Heart left ventricle (tissue), 16 donors: Measurements from ENCODE around the gene TNFRSF18. TPM values are rescaled to one million over a fixed set of nuclear protein-coding genes. Genes with fewer than 3 reads are reported as not detected.
A peak's percentile ranks its signal among the peaks of the same experiment; 100 is the strongest.

Experiments used
- ATAC-seq, 4 donors: fragments of 200-7000 bp; cut with Tn5 transposase; one replicate each; pipeline ENCODE4 v1.9.1; 2020 to 2022; ENCODE audit warnings: moderate library complexity in 4 of 4, mild to moderate bottlenecking in 3 of 4, moderate number of reproducible peaks in 1 of 4
- DNase-seq, 5 donors: peaks; one replicate each; pipeline ENCODE4 v3.0.0-alpha.2; 2020
- H3K27ac ChIP-seq, 12 donors: fragments of 200-600 bp; sonication (generic) in 4 of 12; one replicate each; pipeline versions ENCODE4 v1.5.0 to v1.8.0; 2016 to 2022; ENCODE audit warnings: mild to moderate bottlenecking in 2 of 12
- H3K27me3 ChIP-seq, 9 donors: fragments of 200-600 bp; sonication (generic) in 2 of 9; one replicate each; pipeline versions ENCODE4 v1.5.1 to v1.8.0; 2016 to 2022; ENCODE audit warnings: mild to moderate bottlenecking in 3 of 9
- H3K36me3 ChIP-seq, 9 donors: fragments of 200-600 bp; sonication (generic) in 2 of 9; one replicate each; pipeline versions ENCODE4 v1.5.0 to v1.8.0; 2018 to 2022; ENCODE audit warnings: mild to moderate bottlenecking in 2 of 9
- H3K4me1 ChIP-seq, 12 donors: fragments of 200-600 bp; sonication (generic) in 4 of 12; one replicate each; pipeline versions ENCODE4 v1.5.0 to v1.8.0; 2016 to 2022; ENCODE audit warnings: mild to moderate bottlenecking in 3 of 12
- H3K4me3 ChIP-seq, 12 donors: fragments of 200-600 bp; sonication (generic) in 4 of 12; one replicate each; pipeline versions ENCODE4 v1.5.0 to v1.8.0; 2017 to 2022; ENCODE audit warnings: mild to moderate bottlenecking in 9 of 12, moderate library complexity in 4 of 12
- H3K9me3 ChIP-seq, 12 donors: fragments of 200-600 bp; sonication (generic) in 4 of 12; one replicate each; pipeline versions ENCODE4 v1.5.0 to v1.8.0; 2016 to 2022; ENCODE audit warnings: mild to moderate bottlenecking in 1 of 12
- CTCF ChIP-seq, 12 donors: fragments of 200-600 bp; sonication (generic) in 4 of 12; IDR thresholded peaks; one replicate each; pipeline versions ENCODE4 v1.5.0 to v1.8.0; 2018 to 2022; ENCODE audit warnings: antibody characterized with exemption in 12 of 12, mild to moderate bottlenecking in 5 of 12
- POLR2A ChIP-seq, 2 donors: fragments of 450-650 bp; IDR thresholded peaks; one replicate each; pipeline ENCODE4 v1.6.1; 2017; ENCODE audit warnings: antibody characterized with exemption in 2 of 2, mild to moderate bottlenecking in 2 of 2, moderate library complexity in 2 of 2
- WGBS, 4 donors: extraction: QIAGEN DNeasy Blood & Tissue Kit in 2 of 4; methylation state at CpG; one replicate each; pipeline versions ENCODE4 v1.1.5 to v1.1.7; 2013 to 2018; 5-methylcytosine and 5-hydroxymethylcytosine counted together
- intact Hi-C, 10 donors: fragments of 100-400 bp; cut with DNase I; formaldehyde crosslinking; loops; one replicate each; pipeline versions ENCODE4 v1.11.1 to v1.14.2; 2022
- polyA plus RNA-seq, 2 donors: library from polyadenylated mRNA; stranded (reverse); fragments of 200-250 nt; gene quantifications; one replicate each; pipeline ENCODE4 v1.2.3, GENCODE V29; 2013
- total RNA-seq, 9 donors: library from RNA; depleted of rRNA in 2 of 9; stranded (reverse); fragments of >200 nt in 2 of 9; fragmentation: NEBNext Ultra II Directional in 3 of 9; extraction: Animal tissue kit (Norgen Biotek cat#: 25700) in 3 of 9; gene quantifications; one replicate each; pipeline versions ENCODE4 v1.1.0 to v1.2.4, GENCODE V29; 2016 to 2023
- donor health status: ischemic (EF 13 %, LVEDD 7.1; RV severe dilation, severe dysfunction).
- donor health status: healthy with polysubstance abuse.
- donor health status: DM: no; HTN: yes; CAD: no.
- donor health status: DM: no; HTN: no; CAD: no.
- donor health status: ischemic (EF 25% LVEDD 6.9; RV normal size, moderate dysfunction).
- donor health status: ischemic (EF 25% LVEDD 5.7; RV mildly dilated, moderate dysfunction).
- donor health status: healthy.
- donor health status: DM: yes; HTN: yes; CAD: no.
- donor health status: ischemic (EF 35%, LVEDD 5.7; RV mildly dilated, moderate dysfunction).
- donor health status: nonischemic (EF 11% LVEDD 7.7; RV severe dilation, severe dysfunction).
- donor health status: DM: yes; HTN: yes; CAD: no.
- donor health status: PGD.
- donor health status: ischemic (EF 29% LVEDD 5.4; RV normal size, mild dysfunction).
- donor health status: nonischemic (EF 23%, LVEDD 6.1; RV moderate dilation, normal function).

TNFRSF18 gene
- total and polyA plus RNA-seq, 11 donors: 0.24 to 0.93 (median 0.77) TPM; not detected in 8

GRCh38 chr1:1245178-1245816 lies 38.9 kb upstream of the TNFRSF18 start:
- Histone ChIP-seq H3K27me3 (peaks cover 6 to 49% (median 18%) of the 10 kb centered on the region in 9 donors), H3K27ac (no peak overlapping the region), H3K36me3 (no peaks in the 10 kb centered on the region), H3K4me3 (no peak overlapping the region), H3K9me3 (no peaks in the 10 kb centered on the region), H3K4me1 (peaks cover 0 to 27% (median 0%) of the 10 kb centered on the region in 12 donors)
- TF ChIP-seq POLR2A (IDR thresholded peaks at IDR 0.05): no peak
- no peak for TF ChIP-seq CTCF (IDR thresholded peaks at IDR 0.05)
- intact Hi-C loops: loop anchor here in 2 of 10 donors (2.0 to 5.0 kb wide), 2 partner anchors 120 to 123 kb away; no protein-coding TSS in a partner anchor
- DNase-seq (no peak), ATAC-seq (no peak)
- WGBS, 4 donors: 66 to 78% (median 72%) methylated on average over 8 to 22 of the region's 23 CpGs

- peaks cover 14 to 59% (median 27%) of the 10 kb centered on the region in 9 donors for H3K27me3 ChIP-seq
- TF ChIP-seq POLR2A (IDR thresholded peaks at IDR 0.05) (no peak), CTCF (IDR thresholded peaks at IDR 0.05) (no peak)
- no peaks in the 10 kb centered on the region for H3K9me3 ChIP-seq
- no peaks in the 10 kb centered on the region for H3K36me3 ChIP-seq
- intact Hi-C loops: loop anchor here in 1 of 10 donors (2.0 kb wide), 1 partner anchor 120 kb away; no protein-coding TSS in a partner anchor
- DNase-seq: no peak
- H3K4me1 ChIP-seq: peaks cover 0 to 27% (median 0%) of the 10 kb centered on the region in 12 donors
- peak in 1 of 4 donors; percentile 46 for ATAC-seq
- WGBS, 4 donors: 58 to 76% (median 66%) methylated on average over 22 to 30 of the region's 30 CpGs
- peak overlapping the region in 11 of 12 donors; percentile 6 to 55 (median 38) for H3K4me3 ChIP-seq
- H3K27ac ChIP-seq: peak overlapping the region in 5 of 12 donors; percentile 13 to 57 (median 19)
Measured at GRCh38 chr1:1244192-1244811, 37.9 kb upstream of the TNFRSF18 start.

- Histone ChIP-seq H3K4me1 (peaks cover 0 to 27% (median 0%) of the 10 kb centered on the region in 12 donors), H3K4me3 (peak overlapping the region in 11 of 12 donors; percentile 6 to 55 (median 38)), H3K27me3 (peaks cover 15 to 64% (median 31%) of the 10 kb centered on the region in 9 donors), H3K36me3 (no peaks in the 10 kb centered on the region), H3K27ac (peak overlapping the region in 5 of 12 donors; percentile 13 to 57 (median 19)), H3K9me3 (no peaks in the 10 kb centered on the region)
- TF ChIP-seq POLR2A (IDR thresholded peaks at IDR 0.05) (no peak), CTCF (IDR thresholded peaks at IDR 0.05) (no peak)
- DNase-seq (no peak), ATAC-seq (peak in 1 of 4 donors; percentile 37)
- 44 to 66% (median 53%) methylated on average over 6 to 23 of the region's 23 CpGs for WGBS, 4 donors
- intact Hi-C loops: loop anchor here in 1 of 10 donors (2.0 kb wide), 1 partner anchor 119 kb away; no protein-coding TSS in a partner anchor
Measured at GRCh38 chr1:1243807-1244191, 37.4 kb upstream of the TNFRSF18 start.

- Histone ChIP-seq H3K4me3 (peak overlapping the region in 4 of 12 donors; percentile 25 to 55 (median 42)), H3K4me1 (peaks cover 0 to 27% (median 0%) of the 10 kb centered on the region in 12 donors), H3K27ac (no peak overlapping the region), H3K36me3 (no peaks in the 10 kb centered on the region), H3K9me3 (no peaks in the 10 kb centered on the region), H3K27me3 (peaks cover 17 to 69% (median 36%) of the 10 kb centered on the region in 9 donors)
- DNase-seq: no peak
- TF ChIP-seq CTCF (IDR thresholded peaks at IDR 0.05) (no peak), POLR2A (IDR thresholded peaks at IDR 0.05) (no peak)
- no peak for ATAC-seq
- WGBS, 4 donors: 84 to 100% (median 93%) methylated on average over 6 to 23 of the region's 23 CpGs
- intact Hi-C loops: no loop called here
Measured at GRCh38 chr1:1243266-1243660, 36.9 kb upstream of the TNFRSF18 start.
